CD4-positive, alpha-beta T cell treated with Interleukin-12 subunit alpha and Interleukin-12 subunit beta, for 1 hour (primary cell): ENCODE results near the gene GATA6.
"Not testable (repeated sequence)": the region's sequence is repeated elsewhere in the genome, so short reads cannot be mapped to it uniquely, and the experiment has no call there.

ENCODE experiments used
- DNase-seq: peaks from one replicate; pipeline ENCODE4 v3.0.0-alpha.2; 2020

The GATA6 gene

GRCh38 chr18:22184573-22184972, 15.2 kb downstream of the GATA6 start:
- not testable (repeated sequence) for DNase-seq

- no peak for DNase-seq
Observed at GRCh38 chr18:22185273-22185672, 15.9 kb downstream of the GATA6 start.

- DNase-seq, result no peak
Observed at GRCh38 chr18:22185771-22186386, 16.5 kb downstream of the GATA6 start.

GRCh38 chr18:22186484-22186971, 17.1 kb downstream of the GATA6 start:
- DNase-seq, result no peak

GRCh38 chr18:22188559-22189267, 19.3 kb downstream of the GATA6 start:
- no peak for DNase-seq

GRCh38 chr18:22189449-22190166, 20.2 kb downstream of the GATA6 start:
- DNase-seq, result no peak

GRCh38 chr18:22191346-22191695, 21.9 kb downstream of the GATA6 start:
- no peak for DNase-seq

- no peak for DNase-seq
Observed at GRCh38 chr18:22191923-22192322, 22.5 kb downstream of the GATA6 start.

GRCh38 chr18:22193466-22193865, 24.1 kb downstream of the GATA6 start:
- no peak for DNase-seq

- no peak for DNase-seq
Observed at GRCh38 chr18:22194151-22194598, 24.8 kb downstream of the GATA6 start.

GRCh38 chr18:22195052-22195451, 25.7 kb downstream of the GATA6 start:
- no peak for DNase-seq

GRCh38 chr18:22196943-22197342, 27.6 kb downstream of the GATA6 start:
- not testable (repeated sequence) for DNase-seq

GRCh38 chr18:22197668-22198067, 28.3 kb downstream of the GATA6 start:
- DNase-seq, result no peak

- DNase-seq, result no peak
Observed at GRCh38 chr18:22198163-22198562, 28.8 kb downstream of the GATA6 start.

GRCh38 chr18:22199005-22199404, 29.6 kb downstream of the GATA6 start:
- no peak for DNase-seq

GRCh38 chr18:22200611-22201225, 31.3 kb downstream of the GATA6 start:
- DNase-seq, result no peak

GRCh38 chr18:22203035-22203434, 33.6 kb downstream of the GATA6 start:
- DNase-seq, result no peak

- no peak for DNase-seq
Observed at GRCh38 chr18:22203536-22204213, 34.3 kb downstream of the GATA6 start.

- DNase-seq, result no peak
Observed at GRCh38 chr18:22204214-22204536, 34.8 kb downstream of the GATA6 start.

- DNase-seq, result no peak
Observed at GRCh38 chr18:22204996-22205395, 35.6 kb downstream of the GATA6 start.

GRCh38 chr18:22207021-22207758, 37.8 kb downstream of the GATA6 start:
- no peak for DNase-seq

GRCh38 chr18:22210311-22210754, 40.9 kb downstream of the GATA6 start:
- DNase-seq, result no peak
